Suppressor macrophage (primary cell): ENCODE results near the gene VSTM4.
A peak's percentile ranks its signal among the peaks of the same experiment; 100 is the strongest.

Experiments used
- DNase-seq, 4 experiments: peaks; one replicate each; pipeline ENCODE4 v3.0.0-alpha.2; 2020 to 2022

Gene VSTM4

GRCh38 chr10:49090696-49091380 lies 24.5 kb downstream of the VSTM4 start:
- DNase-seq: no peak

- no peak for DNase-seq
Measured at GRCh38 chr10:49090189-49090575, 25.1 kb downstream of the VSTM4 start.

- DNase-seq: no peak
Measured at GRCh38 chr10:49089557-49090188, 25.6 kb downstream of the VSTM4 start.

GRCh38 chr10:49089152-49089551 lies 26.2 kb downstream of the VSTM4 start:
- DNase-seq: no peak

GRCh38 chr10:49086889-49087288 lies 28.4 kb downstream of the VSTM4 start:
- no peak for DNase-seq

- DNase-seq: no peak
Measured at GRCh38 chr10:49083261-49083660, 32.1 kb downstream of the VSTM4 start.

- no peak for DNase-seq
Measured at GRCh38 chr10:49082766-49083165, 32.6 kb downstream of the VSTM4 start.

GRCh38 chr10:49081547-49082275 lies 33.6 kb downstream of the VSTM4 start:
- DNase-seq: no peak

- no peak for DNase-seq
Measured at GRCh38 chr10:49080965-49081364, 34.4 kb downstream of the VSTM4 start.

GRCh38 chr10:49080071-49080470 lies 35.3 kb downstream of the VSTM4 start:
- peak; percentile 7 to 72 (median 44) for DNase-seq

- DNase-seq: no peak
Measured at GRCh38 chr10:49079499-49079898, 35.8 kb downstream of the VSTM4 start.

- no peak for DNase-seq
Measured at GRCh38 chr10:49079072-49079471, 36.2 kb downstream of the VSTM4 start.

- DNase-seq: no peak
Measured at GRCh38 chr10:49078433-49078832, 36.9 kb downstream of the VSTM4 start.

GRCh38 chr10:49076741-49077521 lies 38.4 kb downstream of the VSTM4 start:
- peak in 3 of 4 experiments; percentile 10 to 20 (median 15) for DNase-seq

GRCh38 chr10:49076319-49076718 lies 39.0 kb downstream of the VSTM4 start:
- DNase-seq: no peak

- DNase-seq: no peak
Measured at GRCh38 chr10:49075743-49076142, 39.6 kb downstream of the VSTM4 start.

- DNase-seq: no peak
Measured at GRCh38 chr10:49074836-49075682, 40.3 kb downstream of the VSTM4 start.

- no peak for DNase-seq
Measured at GRCh38 chr10:49072166-49072885, 43.0 kb downstream of the VSTM4 start.

GRCh38 chr10:49071160-49071761 lies 44.1 kb downstream of the VSTM4 start:
- peak in 2 of 4 experiments; percentile 17 to 22 for DNase-seq

GRCh38 chr10:49070701-49071100 lies 44.6 kb downstream of the VSTM4 start:
- no peak for DNase-seq

- DNase-seq: no peak
Measured at GRCh38 chr10:49068672-49069217, 46.6 kb downstream of the VSTM4 start.
